EH (cell line): ENCODE data around the gene COMMD7.
A peak's percentile ranks its signal among the peaks of the same experiment; 100 is the strongest.

ENCODE experiments used
- DNase-seq: peaks from one replicate; pipeline ENCODE4 v3.0.0-alpha.2; 2015; ENCODE audit warnings: low read depth

Gene COMMD7

DNA sequence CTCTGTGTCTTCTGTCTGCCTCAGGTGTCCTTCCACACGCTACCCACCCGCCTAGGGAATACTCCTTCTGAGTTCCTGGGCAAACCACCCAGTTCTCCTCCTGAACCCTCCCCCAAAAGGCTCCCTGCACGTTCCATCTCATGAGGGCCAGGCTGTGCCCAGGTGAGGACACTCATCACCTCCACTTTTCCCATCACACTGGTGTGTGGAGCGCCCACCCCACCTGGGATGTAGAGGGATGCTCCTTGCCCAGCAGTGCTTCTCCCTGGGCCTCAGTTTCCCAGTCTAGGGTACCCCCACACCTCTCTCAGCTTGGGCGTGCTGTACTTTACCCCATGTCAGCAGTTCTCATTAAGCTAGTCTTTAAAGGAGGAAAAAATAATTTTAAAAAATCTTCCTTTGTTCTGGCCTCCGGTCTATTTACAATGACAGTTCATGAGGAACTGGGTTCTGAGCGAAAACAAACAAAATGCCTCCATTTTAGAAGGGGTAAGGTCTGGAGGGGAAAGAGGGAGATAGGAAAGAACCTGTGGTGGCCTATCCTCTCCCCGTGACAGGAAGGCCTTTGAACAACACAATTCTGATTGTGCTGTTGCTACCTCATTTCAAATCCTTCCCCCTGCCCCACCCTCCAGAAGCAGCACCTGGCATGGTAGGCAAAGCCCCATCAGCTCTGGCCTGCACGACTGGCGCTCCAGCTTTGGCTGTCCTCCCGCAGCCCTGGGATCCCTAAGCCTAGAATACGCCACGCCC lies 67.9 kb downstream of the COMMD7 start:
- no peak for DNase-seq

DNA sequence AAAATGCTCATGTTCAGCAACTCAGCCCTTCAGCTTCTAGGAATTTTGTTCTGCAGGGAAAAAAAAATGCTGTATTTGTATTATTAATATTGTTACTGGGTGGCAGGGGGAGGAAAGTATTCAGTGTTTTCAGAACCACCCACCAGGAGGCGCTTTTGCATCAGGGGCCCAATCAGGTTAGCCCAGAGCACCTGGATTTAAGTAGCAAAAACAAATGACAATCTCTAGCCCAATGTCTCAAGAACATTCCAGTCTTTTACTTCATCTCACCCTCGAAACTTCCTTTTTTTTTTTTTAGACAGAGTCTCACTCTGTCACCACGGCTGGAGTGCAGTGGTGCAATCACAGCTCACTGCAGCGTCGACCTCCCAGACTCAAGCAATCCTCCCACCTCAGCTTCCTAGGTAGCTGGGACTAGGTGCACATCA lies 68.9 kb downstream of the COMMD7 start:
- DNase-seq: peak; percentile 60

DNA sequence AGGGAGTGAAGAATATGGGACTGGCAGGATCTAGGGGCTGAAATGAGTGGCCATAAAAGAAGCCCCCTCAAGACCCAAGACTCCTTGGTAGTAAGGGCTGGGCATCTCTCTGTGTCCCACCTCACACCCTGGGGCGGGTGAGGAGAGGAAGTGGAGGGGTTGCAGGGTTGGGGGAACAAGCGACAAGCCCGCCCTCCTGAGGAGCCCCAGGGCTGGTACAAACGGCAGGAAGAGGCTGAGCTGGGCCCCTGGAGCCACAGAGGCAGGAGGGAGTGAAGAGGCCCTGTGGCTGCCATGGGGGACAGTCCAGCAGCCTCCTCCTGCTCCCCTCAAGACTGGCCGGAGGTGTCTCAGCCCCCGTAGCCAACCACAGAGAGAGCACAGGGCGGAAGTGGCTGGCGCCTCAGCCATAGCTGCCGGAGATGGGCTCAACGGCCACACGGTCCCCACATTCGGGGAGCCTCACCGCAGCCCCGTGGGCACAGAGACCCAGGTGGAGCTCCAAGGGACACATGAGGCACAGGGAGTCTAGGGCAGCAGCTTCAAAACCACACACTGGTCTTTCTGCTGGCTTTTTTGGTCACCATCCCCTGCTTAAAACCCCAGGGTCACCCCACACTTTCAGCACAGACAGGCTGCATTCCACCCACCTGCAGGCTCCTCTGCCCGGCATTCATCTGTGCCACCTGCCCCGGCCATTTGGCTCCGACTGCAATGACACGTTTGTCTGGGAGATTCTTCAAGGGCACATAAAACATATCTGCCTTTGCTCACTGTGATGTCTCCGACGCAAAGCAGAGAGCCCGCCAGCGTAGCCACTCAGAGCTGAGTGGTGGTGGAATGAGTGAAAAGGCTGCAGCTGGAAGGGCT lies 70.0 kb downstream of the COMMD7 start:
- DNase-seq: no peak

DNA sequence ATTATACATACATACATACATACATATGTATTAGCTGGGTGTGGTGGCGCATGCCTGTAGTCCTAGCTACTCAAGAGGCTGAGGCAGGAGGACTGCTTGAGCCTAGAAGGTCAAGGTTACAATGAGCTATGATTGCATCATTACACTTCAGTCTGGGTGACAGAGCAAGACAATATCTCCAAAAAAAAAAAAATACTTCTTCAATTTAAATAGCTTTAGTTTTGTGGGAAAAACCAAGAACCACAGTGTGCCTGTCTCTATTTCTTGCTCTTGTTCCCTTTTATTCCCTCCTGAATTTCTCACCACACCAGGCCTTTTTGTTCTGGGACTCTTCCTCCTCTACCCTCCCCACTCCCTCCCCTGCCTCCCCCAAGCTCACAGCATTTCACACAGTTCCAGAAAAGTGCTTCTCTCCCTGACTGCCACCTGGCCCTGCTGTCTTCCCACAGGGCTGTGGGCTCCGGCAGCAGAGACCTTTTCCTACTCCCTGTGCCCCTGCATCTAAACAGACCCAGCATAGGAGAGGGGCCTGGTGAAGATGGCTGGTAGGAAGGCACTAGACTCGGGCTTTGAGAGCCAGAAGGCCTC lies 70.8 kb downstream of the COMMD7 start:
- DNase-seq: no peak

DNA sequence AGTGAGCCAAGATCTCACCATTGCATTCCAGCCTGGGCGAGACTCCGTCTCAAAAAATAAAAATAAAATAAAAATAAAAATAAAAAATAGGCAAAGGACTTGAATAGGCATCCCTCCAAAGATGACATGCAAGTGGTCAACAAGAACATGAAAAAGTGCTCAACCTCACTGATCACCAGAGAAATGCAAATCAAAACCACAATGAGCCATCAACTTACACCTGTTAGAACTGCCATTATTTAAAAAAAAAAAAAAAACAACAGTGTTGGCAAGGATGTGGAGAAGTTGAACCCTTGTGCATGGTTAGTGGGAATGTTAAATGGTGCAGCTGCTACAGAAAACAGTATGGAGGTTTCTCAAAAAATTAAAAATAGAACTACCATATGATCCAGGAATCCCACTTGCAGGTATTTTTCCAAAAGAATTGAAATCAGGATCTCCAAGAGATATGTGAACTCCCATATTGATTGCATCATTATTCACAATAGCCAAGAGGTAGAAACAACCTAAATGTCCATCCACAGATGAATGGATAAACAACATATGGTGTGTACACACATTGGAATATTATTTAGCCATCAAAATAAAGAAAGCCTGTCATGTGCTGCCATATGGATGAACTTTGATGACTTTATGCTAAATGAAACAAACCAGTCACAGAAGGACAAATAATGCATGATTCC lies 72.4 kb downstream of the COMMD7 start:
- DNase-seq: no peak

DNA sequence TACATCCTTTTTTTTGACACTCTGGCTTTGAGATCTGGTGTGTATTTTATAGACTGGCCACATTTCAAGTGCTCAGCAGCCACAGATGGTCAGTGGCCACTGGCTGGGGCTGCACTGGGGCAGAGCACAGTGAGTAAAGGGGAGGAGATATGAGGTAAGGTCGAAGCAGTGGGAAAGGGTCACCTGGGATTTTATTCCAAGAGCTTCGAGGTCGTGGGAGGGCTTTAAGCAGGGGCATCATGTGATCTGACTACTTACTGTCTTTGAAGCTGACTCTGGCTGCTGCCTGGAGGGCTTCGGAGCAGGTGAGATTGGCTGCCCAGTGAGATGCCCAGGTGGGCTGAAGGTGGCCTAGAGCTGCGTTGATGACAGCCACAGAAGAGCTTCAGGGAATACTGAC lies 76.2 kb downstream of the COMMD7 start:
- DNase-seq: no peak

DNA sequence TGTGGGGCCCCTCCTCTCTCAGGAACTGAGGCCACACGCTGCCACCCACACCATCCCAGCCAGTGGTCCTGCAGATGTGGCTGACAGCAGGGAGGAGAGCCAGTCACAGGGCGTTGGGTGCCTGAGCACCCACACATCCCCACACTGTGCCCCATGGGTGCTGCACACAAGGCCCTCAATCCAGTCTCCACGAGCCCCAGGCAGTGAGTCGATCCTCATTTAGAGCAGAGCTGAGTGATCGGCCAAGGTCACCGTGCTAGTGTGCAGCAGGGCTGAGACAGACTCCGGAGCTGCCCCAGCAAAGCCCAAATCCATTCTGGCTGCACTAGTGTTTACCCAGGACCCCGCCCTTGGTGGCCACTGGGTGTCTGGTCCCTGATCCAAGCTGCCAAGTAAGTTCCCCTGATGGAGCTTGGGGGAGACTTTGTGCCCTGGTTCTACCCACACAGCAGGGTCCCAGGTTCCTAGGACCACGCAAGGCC lies 78.5 kb downstream of the COMMD7 start:
- DNase-seq: no peak

DNA sequence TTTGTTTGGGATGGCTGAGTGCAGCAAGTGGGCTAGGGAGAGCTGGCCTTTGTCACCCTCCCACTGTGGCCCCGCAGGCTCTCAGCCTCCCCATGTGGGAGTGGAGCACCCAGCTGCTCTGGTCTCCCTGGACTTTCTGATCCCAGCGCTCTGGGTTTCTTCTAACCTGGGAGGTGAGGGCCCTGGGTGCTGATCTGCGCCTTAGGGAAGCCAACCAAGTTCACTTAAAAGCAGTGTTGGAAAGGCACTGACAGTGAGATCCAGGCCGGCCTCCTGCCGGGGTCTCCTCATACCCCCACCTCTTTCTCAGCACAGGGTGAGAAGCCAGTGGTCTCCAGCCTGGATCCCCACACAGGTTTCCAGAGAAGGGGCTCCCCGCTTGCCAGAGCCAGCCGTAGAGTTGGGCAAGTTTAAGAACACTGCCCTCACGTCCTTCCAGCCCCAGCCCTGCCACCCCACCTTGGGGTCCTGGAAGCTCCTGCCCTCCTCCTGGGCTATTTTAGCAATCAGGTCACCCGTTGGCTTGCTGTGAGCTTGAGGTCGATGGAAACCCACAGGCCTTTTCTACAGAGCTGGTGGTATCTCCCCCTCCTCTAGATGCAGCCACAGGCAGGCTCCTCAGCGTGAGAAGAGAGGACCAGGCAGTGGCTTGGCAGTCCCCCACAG lies 79.1 kb downstream of the COMMD7 start:
- no peak for DNase-seq

DNA sequence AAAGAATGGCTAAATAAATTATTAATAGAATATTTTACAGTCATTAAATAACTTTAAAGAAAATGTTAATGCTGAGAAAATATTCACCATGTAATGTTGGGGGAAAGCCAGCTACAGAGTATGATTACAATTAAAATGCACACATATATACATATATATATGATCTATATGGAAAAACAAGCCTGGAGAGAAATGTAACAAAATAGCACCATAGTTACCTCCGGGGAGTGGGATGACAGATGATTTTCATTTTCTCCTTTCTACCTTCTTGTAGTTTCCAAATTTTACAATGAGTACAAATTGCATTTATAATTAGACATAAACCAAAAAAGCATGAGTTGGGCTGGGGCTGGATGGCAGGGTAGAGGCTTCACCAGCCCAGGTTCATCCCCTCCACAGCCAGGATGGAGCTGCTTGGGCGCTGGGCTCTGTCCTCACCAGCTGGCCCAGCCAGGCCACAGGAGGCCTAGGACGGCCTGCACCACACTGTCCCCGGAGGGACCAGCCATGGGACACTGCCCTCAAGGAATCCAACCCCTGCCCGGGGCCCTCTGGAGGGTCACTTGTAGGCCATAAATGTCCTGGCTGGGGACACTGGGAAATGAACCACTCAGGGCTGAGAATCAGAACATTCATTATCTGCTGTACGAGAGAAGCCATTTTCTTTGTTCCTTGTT lies 79.8 kb downstream of the COMMD7 start:
- DNase-seq: no peak

DNA sequence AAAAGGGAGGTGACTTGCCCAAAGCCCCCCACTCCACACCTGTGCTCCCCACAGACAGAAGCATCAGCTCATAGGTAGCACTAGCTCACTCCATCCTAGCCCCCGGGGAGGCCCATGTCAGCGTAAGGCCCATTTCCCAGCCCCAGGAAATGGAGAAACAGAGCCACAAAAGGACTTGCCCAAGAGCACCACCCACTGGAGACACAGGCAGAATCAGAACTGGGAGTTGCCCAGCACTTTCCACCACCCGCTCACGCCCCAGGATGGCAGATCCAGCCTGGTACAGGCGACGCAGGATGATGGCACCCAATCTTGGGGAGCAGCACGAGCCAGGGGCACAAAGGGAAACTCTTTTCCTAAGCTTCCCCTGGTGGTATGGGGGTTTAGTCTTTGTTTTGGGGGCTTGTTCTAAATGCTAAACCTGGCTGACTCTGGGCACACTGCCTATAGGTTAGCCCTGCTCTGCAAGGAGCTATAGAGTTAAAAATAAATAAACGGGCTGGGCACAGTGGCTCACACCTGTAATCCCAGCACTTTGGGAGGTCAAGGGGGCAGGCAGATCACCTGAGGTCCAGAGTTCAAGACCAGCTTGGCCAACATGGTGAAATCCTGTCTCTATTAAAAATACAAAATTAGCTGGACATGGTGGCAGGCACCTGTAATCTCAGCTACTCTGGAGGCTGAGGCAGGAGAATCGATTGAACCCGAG lies 81.3 kb downstream of the COMMD7 start:
- no peak for DNase-seq

DNA sequence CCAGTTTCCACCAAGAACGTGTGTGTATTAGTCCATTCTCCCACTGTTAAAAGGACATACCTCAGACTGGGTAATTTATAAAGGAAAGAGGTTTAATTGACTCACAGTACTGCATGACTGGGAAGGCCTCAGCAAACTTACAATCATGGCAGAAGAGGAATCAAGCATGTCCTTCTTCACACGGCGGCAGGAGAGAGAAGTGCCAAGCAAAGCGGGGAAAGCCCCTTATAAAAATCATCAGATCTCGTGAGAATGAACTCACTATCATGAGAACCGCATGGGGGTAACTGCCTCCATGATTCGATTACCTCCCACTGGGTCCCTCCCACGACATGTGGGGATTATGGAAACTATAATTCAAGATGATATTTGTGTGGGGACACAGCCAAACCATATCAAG lies 82.6 kb downstream of the COMMD7 start:
- no peak for DNase-seq

DNA sequence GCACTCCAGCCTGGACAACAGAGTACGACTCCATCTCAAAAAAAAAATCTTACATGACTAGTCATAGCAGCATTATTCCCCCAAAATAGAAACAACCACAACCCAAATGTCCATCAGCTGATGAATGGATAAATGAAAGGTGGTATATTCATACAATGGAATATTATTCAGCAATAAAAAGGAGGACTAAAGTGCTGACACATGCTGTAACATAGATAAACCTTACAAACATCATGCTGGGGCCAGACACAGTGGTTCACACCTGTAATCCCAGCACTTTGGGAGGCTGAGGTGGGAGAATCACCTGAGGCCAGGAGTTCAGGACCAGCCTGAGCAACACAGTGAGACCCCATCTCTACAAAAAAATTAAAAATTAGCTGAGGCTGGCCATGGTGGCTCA lies 86.4 kb downstream of the COMMD7 start:
- DNase-seq: no peak

DNA sequence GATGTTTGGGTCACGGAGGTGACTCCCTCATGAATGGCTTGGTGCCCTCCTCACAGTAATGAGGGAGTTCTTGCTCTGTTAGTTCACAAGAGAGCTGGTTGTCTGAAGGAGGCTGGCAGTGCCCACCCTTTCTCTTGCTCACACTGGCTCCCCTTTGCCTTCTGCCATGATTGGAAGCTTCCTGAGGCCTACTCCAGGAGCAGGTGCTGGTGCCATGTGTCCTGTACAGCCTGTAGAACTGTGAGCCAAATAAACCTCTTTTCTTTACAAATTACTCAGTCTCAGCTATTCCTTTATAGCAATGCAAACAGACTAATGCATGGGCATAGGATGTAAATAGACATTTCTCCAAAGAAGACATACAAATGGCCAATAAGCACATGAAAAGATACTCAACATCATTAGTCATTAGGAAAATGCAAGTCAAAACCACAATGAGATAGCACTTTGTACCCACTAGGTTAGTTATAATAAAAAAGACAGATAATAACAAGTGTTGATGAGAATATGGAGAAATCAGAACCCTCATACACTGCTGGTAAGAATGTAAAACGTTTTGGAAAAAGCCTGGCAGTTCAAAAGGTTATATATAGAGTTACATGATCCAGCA lies 87.3 kb downstream of the COMMD7 start:
- DNase-seq: no peak

DNA sequence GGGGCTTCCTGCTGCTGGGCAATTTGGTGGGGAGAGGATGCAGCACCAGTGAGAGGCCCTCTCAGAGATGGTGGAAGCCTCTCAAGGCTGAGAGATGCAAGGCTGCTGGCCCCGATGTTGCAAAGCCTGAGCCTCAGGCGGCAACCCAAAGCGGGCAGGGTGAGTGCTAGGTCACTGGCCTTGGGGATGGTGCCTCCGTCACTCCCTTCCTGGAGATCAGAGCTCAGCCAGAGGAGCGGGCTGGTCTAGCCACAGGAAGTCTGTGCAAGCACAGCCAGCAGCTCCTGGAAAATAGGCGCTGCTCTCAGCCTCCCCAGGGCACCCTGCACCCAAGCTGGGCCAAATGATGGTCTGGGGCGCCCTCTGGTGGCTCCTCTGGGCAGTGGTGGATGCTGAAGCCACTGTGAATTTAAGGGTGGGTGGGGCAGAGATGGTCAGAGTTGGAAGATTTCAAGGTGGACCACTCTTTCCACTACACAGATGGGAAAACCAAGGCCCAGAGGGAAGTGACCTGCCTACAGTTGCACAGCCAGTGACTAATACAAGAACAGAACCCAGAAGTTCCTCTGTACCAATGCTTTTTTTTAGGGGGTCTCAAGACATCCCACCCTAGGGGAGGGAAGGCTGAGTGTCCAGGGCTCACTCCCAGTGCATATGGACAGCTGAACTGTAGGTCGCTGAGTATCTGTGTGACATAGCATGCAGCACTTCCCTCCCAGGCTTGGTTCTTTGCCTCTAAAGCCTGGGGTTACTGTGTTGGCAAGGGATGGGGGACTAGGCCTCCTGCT lies 90.3 kb downstream of the COMMD7 start:
- DNase-seq: peak; percentile 86
